Measurements from ENCODE around the gene COQ5.

The COQ5 gene

GRCh38 chr12:120528861-120529525 lies at the start of gene COQ5:
Gene COQ5, minus strand, starts transcription at chr12:120529158. Its CDS starts 17 bp downstream, at chr12:120529141.
- no peak for TF ChIP-seq CTCF (conservative IDR thresholded peaks at IDR 0.05; ENCODE audit: low read depth, low read length)
- DNase-seq (ENCODE audit: low read depth) = no peak
- H3K4me3 ChIP-seq (ENCODE audit: low read length) = peak within 1 kb of the TSS; percentile 98

GRCh38 chr12:120574106-120574505 lies 45.1 kb upstream of the COQ5 start:
- no peak overlapping the region for H3K4me3 ChIP-seq (ENCODE audit: low read length)
- no peak for TF ChIP-seq CTCF (conservative IDR thresholded peaks at IDR 0.05; ENCODE audit: low read depth, low read length)
- DNase-seq (ENCODE audit: low read depth) = no peak

DNA sequence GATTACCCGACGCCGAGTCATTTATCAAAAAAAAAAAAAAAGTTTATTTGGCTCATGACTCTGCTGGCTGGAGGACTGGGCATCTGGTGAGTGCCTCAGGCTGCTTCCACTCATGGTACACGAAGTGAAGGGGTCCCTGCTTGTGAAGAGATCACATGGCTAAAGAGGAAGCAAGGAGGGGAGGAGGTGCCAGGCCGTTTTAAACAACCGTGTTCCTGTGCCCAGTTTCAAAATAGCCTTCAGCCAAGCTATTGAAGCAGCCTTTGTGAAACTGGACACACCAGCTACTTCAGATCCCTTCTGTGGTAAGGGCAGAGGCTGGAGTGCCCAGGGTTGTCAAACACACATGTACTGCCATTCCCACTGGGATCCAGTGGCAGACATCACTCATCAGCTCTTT lies 44.6 kb upstream of the COQ5 start:
- no peak overlapping the region for H3K4me3 ChIP-seq (ENCODE audit: low read length)
- no peak for DNase-seq (ENCODE audit: low read depth)
- TF ChIP-seq CTCF (conservative IDR thresholded peaks at IDR 0.05; ENCODE audit: low read depth, low read length) = no peak

DNA sequence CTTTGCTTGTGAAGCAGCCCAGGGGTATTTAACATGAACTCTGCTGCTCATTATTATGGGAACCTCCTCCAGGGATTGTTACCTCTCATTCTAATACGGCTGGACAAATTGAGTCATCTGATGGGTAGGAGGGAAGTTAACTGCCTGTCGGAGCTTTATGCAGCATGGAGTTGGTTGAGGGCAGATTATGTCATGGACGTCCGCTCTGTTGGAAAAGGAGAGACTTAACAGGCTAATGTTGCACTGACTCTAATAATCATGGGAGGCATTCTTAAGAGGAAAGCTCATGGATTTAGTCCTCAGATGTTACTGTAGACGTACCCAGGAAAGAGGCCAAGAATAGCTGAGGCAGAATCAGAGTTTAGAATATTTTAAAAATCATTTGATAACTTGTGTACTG lies 42.3 kb upstream of the COQ5 start:
- TF ChIP-seq CTCF (conservative IDR thresholded peaks at IDR 0.05; ENCODE audit: low read depth, low read length) = no peak
- H3K4me3 ChIP-seq (ENCODE audit: low read length) = no peak overlapping the region
- DNase-seq (ENCODE audit: low read depth) = peak; percentile 36

DNA sequence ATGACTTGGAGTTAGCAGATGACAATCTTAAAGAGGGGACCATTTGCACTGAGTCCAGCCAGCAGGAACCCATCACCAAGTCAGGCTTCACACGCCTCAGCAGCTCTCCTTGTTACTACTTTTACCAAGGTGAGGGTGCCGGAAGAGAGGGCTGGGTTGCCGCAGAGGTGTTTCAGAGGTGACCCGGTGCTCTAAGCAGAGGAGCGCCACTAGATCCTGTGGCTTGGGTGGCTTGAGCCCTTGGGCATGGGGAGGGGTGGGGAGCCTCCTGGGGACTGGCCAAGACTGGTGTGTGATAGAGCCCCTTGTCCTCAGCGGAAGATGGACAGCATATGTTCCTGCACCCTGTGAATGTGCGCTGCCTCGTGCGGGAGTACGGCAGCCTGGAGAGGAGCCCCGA lies 34.5 kb upstream of the COQ5 start:
- DNase-seq (ENCODE audit: low read depth) = no peak
- no peak overlapping the region for H3K4me3 ChIP-seq (ENCODE audit: low read length)
- no peak for TF ChIP-seq CTCF (conservative IDR thresholded peaks at IDR 0.05; ENCODE audit: low read depth, low read length)

DNA sequence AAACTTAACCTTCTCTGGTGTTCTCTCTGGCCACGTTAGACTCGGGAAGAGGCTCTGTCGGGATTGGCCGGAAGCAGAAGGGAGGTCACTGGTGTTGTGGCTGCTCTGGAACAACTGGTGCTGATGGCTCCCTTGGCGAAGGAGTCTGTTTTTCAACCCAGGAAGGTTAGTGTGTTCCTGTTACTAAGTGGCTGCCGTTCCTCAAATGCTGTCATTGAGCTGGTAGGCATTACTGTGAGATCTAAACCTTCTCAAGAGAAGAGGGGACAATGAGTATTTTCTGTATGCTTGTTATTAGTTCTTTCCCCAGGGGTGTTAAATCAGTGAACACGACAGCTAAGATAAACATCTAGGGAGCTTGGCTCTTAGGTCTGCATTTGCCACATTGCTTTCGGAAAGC lies 33.9 kb upstream of the COQ5 start:
- TF ChIP-seq CTCF (conservative IDR thresholded peaks at IDR 0.05; ENCODE audit: low read depth, low read length) = no peak
- no peak for DNase-seq (ENCODE audit: low read depth)
- no peak overlapping the region for H3K4me3 ChIP-seq (ENCODE audit: low read length)

DNA sequence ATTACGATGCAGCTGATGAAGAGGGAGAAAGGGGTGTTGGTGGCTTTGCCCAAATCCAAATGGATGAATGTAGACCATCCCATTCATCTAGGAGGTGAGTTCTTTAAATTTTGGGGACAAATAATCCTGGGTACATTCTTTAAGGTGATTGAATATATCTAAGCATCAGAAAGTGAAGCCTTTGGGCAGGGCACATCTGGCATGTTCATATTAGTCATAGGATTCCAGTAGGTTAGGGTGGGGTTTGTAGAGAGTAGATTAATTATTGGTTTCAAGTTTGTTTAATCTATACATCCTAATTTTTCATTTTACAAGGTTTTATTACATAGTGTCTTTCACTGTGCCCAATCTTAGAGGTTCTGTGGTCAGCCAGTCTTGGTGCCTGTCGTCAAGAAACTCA lies 28.6 kb upstream of the COQ5 start:
- DNase-seq (ENCODE audit: low read depth) = no peak
- no peak for TF ChIP-seq CTCF (conservative IDR thresholded peaks at IDR 0.05; ENCODE audit: low read depth, low read length)
- no peak overlapping the region for H3K4me3 ChIP-seq (ENCODE audit: low read length)
